22Rv1 (cell line): ENCODE measurements around the gene TMC1.

ENCODE experiments used
- ZFX ChIP-seq: fragments of 450-650 bp; IDR thresholded peaks from 2 replicates; pipeline ENCODE4 v1.6.1; 2017; ENCODE audit warnings: antibody characterized with exemption, borderline replicate concordance
- TF ChIP-seq, protein P1 (sequence below): fragments of 450-650 bp; IDR thresholded peaks from 2 replicates; pipeline ENCODE4 v1.5.1; 2017; ENCODE audit warnings: mild to moderate bottlenecking

DNA sequence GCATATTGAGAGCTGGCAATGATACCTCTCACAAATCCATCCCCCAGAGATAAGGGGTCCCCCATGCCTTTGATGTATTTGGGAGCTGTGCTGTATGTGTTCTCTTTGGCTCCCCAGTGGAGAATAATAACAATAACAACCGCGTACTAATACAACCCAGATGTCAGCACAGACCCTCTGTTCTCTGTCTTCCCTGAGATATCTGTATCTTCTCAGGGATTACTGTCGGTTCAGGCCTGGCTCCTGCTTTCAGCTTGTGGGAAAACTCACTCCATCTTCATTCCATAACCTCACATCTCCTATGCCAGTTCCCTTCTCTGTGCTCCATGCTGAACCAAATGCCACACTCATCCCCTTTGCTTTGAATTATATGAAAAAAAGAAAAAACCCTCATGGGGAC is 76.2 kb downstream of the TMC1 start:
- TF ChIP-seq, protein P1, sequence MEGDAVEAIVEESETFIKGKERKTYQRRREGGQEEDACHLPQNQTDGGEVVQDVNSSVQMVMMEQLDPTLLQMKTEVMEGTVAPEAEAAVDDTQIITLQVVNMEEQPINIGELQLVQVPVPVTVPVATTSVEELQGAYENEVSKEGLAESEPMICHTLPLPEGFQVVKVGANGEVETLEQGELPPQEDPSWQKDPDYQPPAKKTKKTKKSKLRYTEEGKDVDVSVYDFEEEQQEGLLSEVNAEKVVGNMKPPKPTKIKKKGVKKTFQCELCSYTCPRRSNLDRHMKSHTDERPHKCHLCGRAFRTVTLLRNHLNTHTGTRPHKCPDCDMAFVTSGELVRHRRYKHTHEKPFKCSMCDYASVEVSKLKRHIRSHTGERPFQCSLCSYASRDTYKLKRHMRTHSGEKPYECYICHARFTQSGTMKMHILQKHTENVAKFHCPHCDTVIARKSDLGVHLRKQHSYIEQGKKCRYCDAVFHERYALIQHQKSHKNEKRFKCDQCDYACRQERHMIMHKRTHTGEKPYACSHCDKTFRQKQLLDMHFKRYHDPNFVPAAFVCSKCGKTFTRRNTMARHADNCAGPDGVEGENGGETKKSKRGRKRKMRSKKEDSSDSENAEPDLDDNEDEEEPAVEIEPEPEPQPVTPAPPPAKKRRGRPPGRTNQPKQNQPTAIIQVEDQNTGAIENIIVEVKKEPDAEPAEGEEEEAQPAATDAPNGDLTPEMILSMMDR: no peak
- no peak for TF ChIP-seq ZFX
